ENCODE results near the gene TMEM53.
A peak's percentile ranks its signal among the peaks of the same experiment; 100 is the strongest.
"Not testable (repeated sequence)": the region's sequence is repeated elsewhere in the genome, so short reads cannot be mapped to it uniquely, and the experiment has no call there.

The TMEM53 gene

DNA sequence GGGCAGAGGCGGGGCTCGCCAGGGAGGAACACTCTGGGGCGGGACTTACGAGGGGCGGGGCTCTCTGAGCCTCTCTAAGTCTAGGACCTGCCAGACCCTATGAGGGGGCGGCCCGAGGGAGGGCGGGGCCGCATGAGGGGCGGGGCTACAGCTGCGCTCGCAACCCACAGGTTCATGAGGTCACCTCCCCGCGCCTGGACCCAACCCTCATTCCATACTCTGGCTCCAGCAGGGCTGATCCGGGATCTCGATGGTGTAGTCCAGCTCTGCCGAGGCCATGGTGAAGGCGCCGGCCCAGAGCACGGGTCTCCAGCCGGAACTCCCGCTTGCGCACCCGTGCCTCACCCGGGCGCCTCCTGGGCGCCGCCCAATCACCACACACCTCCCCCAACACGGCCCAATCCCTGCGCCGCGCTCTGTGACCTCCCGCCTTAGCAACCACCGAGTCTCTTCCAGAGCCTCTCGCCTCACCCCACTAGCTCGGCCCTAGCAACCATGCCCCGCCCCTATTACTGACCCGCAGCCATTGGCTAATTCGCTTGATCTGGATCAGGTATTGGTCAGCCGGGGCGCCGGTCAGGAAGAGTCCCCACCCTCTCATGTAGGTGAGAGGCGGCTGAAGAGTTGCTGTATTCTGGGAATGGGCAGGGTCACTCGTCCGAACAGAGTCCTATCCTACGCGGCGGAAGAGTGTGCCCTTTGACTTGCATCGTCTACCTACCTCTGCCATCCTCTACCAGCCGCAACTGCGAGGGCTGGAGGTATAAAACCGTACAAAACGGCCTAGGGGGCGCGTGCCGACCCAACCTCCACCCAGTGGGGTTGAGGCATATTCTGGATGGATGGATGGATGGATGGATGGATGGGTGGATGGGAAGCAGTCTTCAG, at the start of gene TMEM53, which contains the start of gene ARMH1:
Gene TMEM53 (minus strand): TSS at position 369 of the 888 bp plus-strand sequence. CDS start 90 bp downstream, at position 279.
Gene ARMH1 (plus strand): TSS at position 602 of the 888 bp plus-strand sequence. CDS start 14,984 bp downstream, outside the sequence.
- DNase-seq (ENCODE audit: low read depth in 2 of 2): peak; percentile 91 to 92

DNA sequence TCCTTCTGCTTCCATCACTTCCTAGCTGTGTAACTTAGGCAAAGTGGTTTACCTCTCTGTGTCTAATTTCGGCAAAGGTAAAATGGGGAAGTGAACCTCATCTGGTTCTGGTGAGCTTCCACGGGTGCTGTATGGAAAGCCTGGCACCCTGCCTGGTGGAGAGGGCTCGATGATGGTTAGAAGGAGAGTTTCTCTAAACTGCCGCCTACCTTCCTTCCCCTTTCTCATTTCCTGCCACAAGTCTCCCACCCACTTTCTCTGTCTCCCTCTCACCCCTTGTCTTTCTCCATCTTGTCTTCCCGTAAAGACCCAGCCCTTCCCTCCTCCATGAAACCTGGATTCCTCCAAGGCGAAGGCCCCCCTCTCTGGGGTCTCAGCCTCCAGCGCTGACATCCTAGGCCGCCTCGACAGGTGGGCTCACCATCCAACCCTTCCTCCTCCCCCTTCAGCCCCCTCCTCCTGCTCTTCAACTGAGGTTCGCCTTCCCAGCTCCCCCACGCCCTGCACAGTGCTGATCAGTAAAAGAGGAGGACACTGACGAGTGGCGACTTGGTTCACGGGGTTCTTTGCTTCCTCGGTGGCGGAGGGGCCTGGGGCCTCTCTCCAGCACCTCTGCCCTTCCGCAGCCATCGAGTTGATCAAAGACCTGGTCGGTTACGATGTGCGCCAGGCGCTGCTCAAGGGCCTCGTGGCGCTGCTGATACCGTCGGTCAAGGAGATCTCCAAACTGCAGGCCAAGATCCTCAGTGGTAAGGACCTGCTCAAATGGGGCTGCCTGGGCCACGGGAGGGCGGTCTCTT, 49.4 kb upstream of the TMEM53 start:
- DNase-seq (ENCODE audit: low read depth in 2 of 2): no peak

DNA sequence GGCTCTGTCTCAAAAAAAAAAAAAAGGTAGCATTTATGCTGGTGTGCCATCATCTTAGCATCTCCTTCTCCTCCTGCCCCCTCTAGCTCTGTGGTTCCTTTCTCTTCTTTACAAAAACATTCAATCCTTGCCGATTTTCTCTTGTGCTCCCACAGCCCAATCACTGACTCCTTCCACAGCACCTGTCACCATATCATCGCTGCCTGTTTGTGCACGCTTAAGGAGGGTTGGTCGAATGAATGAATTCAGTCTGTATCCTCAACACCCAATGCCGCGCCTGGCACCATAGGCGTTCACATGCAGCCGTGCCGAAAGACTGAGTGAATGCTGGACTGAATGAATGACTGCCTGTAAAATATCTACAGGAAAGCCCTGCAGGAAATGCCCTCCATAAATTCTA, 48.8 kb upstream of the TMEM53 start:
- DNase-seq (ENCODE audit: low read depth in 2 of 2): no peak

DNA sequence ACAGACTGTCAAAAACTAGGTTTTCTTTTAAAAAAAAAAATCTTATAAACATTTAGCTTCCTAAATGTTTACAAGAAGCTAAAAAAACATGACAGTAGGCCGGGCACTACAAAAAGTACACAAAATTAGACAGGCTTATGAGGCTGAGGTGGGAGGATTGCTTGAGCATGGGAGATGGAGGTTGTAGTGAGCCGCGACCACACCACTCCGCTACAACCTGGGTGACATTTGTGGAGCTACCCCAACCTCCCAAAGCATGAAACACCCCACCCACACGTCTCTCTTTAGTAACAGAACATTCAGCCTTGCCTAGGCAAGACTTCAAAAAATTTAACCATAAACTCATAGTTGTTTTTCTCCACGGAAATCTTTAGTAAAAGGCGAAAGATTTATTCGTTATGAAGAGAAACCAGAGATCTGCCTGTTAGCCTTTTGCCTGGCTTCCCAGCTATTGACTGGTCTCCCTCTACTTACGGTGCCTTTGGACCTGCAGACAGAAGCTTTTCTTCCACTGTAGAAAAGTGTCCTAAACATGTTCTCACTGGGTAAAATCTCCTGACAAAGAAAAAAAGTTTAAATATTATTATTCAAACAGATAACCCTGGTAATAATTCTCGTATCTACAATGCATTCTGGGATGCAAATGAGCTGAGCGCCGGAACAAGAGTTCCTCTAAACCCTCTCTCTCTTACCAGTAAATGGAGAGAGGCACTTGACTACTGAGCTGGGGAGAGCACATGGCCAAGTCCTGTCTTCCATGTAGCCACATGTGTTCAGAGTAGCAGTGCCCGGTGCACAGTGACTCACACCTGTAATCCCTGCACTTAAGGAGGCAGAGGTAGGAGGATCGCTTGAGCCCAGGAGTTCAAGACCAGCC, 47.4 kb upstream of the TMEM53 start:
- DNase-seq (ENCODE audit: low read depth in 2 of 2): peak in 1 of 2 donors; percentile 60

DNA sequence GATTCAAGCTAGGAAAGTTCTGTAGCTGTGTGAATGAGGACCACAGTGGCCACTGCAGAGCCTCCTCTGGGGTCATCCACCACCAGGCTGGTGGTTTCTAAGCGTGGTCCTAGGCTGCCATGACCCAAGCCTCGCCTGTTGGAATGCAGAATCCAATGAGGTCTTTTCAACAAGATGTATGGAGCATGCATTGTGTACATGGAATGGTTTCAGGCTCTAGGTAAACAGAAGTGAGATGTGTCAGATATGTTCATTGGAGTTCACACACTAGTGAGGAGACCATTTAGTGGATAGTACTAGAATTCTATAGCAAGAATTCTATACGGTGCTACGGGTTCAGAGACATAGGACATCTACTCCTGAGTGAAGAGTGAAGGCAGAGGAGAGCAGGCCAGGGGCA, 46.0 kb upstream of the TMEM53 start:
- no peak for DNase-seq (ENCODE audit: low read depth in 2 of 2)

DNA sequence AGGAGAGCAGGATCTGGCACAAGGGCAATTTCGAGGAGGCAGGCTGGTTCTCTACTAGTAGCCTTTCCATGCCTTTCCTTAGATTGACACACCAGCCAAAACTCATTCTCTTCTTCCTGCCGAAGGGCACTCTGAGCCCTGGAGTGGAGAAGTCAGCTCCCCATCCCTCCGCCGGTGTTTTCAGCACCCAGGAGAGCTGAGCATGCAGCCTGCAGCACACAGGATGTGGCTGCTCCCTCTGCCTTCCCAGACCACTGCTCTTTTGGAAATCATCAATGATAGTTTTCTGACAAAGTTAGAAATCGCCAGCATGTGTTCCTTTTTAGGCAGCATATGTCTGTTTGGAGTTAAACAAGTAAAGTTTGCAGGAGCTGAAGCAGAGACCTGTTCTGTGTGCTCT, 45.0 kb upstream of the TMEM53 start:
- DNase-seq (ENCODE audit: low read depth in 2 of 2): no peak

DNA sequence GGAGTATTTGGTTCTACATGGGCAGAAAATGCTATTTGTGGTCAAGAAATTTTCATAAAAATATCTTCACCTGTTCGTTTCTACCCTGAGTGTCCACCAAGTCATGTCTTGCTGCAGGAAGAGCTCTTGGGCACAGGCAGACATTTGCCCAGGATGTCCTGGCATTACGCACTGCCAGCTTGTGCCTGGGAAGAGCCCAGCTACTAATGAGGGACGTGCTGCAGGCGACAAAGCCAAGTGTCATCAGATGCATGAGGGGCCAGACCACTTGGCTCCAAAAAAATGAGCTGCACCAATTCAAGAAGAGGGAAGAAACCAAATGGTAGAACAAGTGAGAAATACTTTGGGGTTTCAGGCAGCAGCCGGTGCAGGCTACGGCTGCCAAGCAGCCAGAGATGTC, 43.8 kb upstream of the TMEM53 start:
- no peak for DNase-seq (ENCODE audit: low read depth in 2 of 2)

DNA sequence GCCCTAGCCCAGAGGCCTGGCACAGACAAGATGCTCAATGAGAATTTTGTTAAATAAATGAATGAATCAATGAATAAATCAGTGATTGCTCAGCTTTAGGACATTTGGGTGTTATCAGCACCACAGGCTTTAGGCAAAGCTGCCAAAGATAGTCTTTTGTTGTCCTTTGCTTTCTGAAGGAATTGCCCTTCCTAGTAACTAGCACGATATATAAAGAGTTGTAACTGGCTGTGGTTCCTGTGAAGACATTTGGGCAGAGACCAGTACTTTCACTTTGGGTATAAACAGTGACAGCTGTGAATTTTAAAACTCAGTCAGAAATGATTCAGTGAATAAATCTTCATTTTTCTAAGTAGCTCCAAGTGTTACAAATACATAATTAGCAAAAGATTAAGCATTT, 43.4 kb upstream of the TMEM53 start:
- no peak for DNase-seq (ENCODE audit: low read depth in 2 of 2)

DNA sequence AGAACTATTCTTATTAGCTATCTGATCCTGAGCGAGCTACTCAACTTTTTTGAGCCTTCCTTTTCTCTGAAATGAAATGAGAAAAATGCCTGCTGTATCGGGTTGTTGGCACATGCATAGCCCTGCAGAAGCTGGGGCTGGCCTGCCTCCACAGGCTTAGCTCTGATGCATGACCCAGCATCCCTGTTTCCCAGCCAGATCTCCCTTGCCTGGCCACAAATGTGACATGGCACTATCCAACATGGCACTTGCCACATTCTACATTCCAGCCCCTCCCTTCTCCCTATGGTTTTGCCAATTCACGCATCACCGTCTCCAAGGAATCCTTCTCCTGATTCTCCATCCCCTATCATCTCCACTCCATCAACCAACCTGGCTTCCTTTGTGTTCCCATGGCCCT, 42.9 kb upstream of the TMEM53 start:
- no peak for DNase-seq (ENCODE audit: low read depth in 2 of 2)

DNA sequence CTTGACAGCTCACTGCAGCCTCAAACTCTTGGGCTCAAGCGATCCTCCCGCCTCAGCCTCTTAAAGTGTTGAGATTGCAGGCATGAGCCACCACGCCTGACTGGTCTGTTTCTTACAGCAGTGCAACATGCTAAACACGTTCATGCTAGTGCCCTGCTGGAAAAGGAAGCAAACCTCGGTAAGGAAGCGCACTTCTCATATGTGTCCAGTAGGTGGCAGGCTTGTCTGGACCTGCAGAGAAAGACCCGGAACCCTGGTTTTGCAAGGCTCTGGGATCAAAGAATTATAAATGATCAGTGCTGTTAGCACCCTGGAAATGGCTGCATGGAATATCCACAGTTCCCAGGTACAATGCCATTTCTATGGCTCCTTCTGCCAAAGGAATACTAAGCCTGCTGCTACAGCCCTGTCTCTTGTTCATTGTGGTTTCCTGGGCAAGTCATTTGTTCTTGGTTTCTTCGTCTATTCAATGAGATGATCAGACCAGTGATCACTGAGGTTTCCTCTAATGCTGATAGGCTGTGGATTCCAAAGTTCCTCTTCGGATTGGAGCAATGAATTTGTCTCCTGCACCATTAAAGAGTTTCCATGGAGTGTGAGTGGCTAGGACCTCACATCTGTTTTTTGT, 40.8 kb upstream of the TMEM53 start:
- peak in 1 of 2 donors; percentile 40 for DNase-seq (ENCODE audit: low read depth in 2 of 2)

DNA sequence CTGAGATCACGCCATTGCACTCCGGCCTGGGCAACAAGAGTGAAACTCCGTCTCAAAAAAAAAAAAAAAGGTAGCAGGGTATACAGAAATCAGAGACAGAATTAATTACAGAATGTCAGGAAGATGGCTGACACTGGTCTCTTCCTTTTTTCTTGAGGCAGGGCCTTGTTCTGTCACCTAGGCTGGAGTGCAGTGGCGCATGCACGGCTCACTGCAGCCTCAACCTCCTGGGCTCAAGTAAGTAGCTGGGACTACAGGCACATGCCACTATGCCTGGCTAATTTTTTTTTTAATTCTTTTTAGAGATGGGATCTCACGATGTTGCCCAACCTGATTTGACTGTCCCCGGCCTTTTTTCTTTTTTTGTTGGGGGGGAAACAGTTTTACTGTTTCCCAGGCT, 40.3 kb upstream of the TMEM53 start:
- no peak for DNase-seq (ENCODE audit: low read depth in 2 of 2)

DNA sequence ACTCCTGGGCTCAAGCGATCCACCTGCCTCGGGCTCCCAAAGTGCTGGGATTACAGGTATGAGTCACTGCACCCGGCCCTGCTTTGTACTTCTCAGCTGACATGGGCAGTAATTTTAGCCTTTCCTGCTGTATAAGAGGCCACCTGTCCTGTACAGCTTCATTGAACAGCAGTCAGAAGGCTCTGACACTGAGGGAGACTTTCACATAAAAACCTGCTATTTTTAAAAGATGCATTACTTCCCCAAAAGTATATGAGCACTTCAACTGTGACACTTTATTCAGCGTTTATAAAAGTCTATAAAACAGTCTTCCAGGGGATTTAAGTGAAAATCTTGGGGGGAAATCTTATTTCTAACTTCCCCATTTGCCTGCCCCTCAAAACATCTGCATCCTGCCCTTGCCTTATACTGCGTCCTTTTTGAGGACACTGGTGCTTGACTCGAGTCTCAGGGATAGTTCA, 39.1 kb upstream of the TMEM53 start:
- DNase-seq (ENCODE audit: low read depth in 2 of 2): no peak

DNA sequence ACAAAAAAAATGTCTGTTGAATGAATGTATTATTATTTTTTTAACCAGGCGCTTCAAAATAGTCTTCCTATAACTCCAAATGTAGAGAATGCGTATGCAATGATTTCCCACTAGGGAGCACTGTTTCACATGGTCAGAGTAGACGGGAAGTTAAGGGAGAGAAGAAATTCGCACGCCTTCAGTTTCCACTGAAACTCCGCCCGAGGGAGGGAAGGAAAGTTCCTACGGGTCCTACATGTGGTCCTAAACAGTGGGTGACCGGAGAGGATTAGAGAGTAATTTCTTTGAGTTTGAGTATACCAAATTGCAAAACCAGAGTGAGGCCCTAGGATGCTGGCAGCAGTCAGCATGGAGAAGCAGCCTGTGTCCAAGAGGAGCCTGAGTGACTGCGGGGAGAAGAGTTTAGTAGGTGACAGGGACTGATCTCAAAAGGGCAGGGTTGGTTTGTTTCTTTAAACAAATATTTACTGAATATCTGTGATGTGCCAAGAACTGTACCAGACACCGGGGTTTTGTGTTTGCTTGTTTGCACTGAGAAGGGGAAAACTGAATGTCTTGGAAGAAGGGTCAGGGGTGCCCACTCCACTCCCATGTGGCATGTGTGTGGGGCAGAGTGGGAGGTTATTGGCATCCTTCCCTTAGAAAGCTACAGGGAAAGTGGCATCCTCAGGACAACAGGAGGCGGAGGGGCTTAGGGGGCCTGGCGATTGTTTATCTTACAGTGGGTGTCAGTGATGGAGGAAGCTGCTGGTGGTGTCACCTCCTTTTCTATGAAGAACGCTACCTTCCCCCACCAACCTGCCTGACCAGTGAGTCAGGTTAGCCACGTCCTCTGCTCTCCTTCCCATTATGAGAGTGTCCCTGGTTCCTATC, 33.9 kb upstream of the TMEM53 start:
- no peak for DNase-seq (ENCODE audit: low read depth in 2 of 2)

DNA sequence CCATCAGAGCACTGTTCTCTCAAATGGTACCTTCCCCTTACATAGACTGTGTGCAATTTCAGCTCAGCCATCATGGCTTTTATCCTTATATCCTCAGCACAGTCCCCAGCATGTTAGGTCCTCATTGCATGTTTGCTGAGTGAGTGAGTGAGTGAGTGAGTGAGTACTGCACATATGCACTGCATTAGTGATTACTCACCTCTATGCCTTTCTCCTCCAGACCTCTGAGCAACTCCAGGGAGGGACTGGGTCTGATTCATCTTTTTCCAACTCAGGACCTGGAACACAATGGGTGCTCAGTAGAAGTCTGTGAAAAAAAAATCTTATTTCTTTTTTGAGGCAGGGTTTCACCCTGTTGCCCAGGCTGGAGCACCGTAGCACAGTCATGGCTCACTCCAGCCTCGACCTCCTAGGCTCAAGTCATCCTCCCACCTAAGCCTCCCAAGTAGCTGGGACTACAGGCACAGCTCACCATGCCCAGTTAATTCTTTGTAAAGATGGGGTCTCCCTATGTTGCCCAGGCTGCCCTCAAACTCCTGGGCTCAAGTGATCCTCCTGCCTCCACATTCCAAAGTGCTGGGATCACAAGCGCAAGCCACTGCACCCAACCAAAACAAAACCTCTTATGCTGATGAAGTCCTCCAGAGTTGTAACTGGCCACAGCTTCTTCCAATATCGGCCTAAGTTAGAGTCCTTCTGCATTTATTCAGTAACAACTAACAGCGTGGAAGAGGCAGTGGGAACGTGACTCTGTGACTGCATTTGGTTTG, 33.0 kb upstream of the TMEM53 start:
- DNase-seq (ENCODE audit: low read depth in 2 of 2): no peak

DNA sequence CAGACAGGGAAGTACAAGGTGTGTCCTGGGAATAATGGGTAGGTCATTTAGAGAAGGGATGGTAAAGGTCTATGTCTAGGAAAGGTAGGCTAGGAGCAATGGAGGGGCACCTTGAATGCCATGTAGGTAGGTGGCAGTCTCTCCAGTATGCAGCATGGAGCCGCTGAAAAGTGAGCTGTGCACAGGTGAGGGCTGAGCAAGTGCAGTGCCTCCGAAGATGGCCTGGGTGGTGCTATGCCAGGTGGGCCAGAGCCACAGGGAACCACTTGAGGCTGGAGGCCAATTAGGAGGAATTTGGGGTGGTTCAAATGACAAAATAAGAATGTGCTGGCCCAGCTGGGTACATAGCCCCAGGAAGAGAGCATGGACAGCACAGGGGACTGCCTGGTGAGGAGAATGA, 31.7 kb upstream of the TMEM53 start:
- DNase-seq (ENCODE audit: low read depth in 2 of 2): no peak

DNA sequence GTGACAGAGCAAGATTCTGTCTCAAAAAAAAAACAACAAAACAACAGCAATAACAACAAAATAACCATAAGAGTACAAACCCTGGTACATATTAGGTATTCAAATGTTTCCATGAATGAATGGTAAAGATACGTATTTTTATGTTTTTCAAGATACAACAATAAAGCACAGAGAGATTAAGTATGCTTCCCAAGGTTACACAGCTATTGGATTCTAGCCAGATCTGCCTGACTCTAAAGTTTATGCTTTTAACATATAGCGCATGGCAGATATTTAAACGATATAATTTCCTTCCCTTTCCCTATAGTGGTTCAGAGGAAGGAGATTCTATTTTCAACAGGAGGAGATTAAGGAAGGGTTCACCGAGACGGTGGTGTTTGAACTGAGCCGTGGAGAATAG, 31.2 kb upstream of the TMEM53 start:
- DNase-seq (ENCODE audit: low read depth in 2 of 2): no peak

DNA sequence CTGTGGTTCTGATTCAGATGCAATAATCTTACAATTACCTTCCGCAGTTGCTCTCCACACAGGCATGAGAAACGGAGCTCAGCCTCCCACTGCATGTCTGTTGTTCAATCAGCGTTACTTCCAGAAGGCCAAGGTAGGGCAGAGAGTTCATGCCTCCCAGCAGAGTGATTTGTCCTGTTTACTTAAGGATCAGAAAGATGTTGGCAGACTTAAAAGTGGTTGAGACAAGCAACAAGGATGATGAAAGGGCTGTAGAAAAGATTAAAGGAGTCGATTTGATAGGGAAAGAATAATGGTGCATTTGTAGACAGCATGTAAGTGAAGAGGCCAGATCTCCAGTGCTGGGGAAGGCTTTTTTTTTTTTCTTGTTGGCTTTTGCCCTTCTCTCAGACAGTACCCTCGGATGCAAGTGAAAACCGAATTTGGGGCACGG, 26.9 kb upstream of the TMEM53 start:
- DNase-seq (ENCODE audit: low read depth in 2 of 2): no peak

DNA sequence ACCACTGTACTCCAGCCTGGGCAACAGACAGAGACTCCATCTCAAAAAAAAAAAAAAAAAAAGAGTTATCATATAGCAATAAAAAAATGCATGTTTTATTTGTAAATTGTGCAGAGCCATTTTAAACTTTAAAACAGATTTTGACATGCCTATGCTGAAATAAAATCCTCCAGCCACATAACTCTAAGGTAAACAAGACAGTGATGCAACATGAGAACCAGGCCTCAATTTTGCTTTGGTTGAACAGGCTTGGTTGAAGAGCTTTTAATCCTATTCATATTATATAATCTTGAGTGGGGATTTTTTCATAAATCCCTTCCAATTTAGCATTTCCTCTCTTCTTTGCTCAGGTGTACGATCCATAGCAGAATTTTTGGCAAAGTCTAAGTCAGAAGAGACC, 26.3 kb upstream of the TMEM53 start:
- no peak for DNase-seq (ENCODE audit: low read depth in 2 of 2)

DNA sequence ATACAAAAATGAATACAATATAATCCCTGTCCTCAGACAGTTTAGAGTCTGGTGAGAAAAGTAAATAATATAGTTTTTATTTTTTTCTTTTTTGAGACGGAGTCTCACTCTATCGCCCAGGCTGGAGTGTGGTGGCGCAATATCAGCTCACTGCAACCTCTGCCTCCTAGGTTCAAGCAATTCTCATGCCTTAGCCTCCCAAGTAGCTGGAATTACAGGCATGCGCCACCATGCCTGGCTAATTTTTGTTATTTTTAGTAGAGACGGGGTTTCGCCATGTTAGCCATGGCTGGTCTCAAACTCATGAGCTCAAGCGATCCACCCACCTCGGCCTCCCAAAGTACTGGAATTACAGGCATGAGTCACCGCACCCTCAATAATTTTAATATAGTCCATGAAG, 25.1 kb upstream of the TMEM53 start:
- DNase-seq (ENCODE audit: low read depth in 2 of 2): not testable (repeated sequence)

Data from stimulated activated CD8-positive, alpha-beta memory T cell treated with anti-CD3 and anti-CD28 coated beads, Interleukin-15, amount 100 ng/mL, for 4 hours (primary cell).